SH-SY5Y (cell line): Measurements from ENCODE around the gene C10orf95.

Experiments used
- GATA2 ChIP-seq: IDR thresholded peaks from 2 replicates; pipeline ENCODE4 v1.6.1; 2011; ENCODE audit warnings: mild to moderate bottlenecking, low read depth, low read length
- GATA3 ChIP-seq: IDR thresholded peaks from 2 replicates; pipeline ENCODE4 v1.6.1; 2011; ENCODE audit warnings: low read depth, mild to moderate bottlenecking, low read length, moderate library complexity

DNA sequence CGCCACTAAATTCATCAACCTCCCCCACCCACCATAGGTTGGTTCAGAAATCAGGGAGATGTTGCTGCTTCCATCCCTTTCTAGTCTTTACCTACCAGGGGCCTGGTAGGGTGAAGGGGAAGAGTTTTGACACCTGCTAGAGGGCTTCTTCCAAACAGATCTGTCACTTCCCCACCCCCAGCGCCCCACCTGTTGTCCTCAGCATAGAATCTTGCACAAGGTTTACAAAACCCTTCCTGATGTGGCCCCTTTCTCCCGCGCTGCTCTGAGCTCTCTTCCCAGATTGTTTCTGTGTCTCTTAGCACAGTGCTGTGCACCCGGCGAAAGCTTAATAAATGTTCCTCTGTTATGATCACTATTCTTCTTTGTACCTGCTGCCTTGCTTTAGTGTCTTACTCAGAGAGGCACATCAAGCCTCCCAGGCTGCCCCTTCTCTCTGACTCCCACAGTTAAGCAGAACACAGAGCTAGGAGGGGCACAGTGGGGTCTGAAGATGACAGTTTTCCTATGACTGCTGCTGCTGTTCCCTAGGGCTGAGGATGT is 11.2 kb upstream of the C10orf95 start:
- TF ChIP-seq GATA3 (no peak), GATA2 (no peak)
